T1000 (cell line): ENCODE results near the gene ITGA3.

ENCODE experiments used
- DNase-seq: peaks from one replicate; lab custom pipeline; 2025; ENCODE audit warnings: mixed read lengths; lab: John Stamatoyannopoulos, UW

The ITGA3 gene

DNA sequence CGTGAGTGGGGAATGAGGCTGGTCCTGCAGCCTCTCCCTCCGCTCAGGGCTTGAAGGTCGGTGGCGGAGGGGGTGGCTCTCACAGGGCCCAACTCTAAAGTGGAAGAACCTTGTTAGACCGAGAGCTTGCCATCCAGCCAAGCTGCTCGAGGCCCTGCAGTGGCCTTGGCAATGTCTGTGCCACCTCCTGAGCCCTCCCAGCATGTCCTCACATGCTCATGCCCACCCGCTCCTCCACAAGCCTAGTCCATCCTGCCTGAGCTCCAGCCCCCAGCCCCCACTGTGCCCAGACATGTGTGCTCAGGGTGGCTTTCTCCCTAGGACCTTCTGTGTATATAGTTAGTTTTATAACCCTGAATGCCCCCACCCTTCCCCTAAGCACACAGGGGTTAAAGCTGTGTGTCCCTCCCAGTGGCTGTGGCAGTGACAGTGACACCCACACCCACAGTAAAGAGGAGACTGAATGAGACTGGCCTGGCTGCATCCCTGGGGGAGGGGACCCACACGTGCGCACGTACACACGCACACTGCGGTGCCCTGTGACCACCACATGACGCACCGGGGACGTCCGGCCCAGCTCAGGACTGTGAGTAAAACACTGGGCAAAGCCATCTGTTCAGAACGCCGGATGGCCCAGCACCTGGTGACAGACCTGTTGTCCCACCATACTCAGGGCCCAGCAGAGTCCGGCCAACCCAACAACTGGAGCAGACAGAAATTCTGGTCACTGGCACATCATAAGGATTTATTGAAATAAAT is 54.9 kb downstream of the ITGA3 start:
- no peak for DNase-seq

DNA sequence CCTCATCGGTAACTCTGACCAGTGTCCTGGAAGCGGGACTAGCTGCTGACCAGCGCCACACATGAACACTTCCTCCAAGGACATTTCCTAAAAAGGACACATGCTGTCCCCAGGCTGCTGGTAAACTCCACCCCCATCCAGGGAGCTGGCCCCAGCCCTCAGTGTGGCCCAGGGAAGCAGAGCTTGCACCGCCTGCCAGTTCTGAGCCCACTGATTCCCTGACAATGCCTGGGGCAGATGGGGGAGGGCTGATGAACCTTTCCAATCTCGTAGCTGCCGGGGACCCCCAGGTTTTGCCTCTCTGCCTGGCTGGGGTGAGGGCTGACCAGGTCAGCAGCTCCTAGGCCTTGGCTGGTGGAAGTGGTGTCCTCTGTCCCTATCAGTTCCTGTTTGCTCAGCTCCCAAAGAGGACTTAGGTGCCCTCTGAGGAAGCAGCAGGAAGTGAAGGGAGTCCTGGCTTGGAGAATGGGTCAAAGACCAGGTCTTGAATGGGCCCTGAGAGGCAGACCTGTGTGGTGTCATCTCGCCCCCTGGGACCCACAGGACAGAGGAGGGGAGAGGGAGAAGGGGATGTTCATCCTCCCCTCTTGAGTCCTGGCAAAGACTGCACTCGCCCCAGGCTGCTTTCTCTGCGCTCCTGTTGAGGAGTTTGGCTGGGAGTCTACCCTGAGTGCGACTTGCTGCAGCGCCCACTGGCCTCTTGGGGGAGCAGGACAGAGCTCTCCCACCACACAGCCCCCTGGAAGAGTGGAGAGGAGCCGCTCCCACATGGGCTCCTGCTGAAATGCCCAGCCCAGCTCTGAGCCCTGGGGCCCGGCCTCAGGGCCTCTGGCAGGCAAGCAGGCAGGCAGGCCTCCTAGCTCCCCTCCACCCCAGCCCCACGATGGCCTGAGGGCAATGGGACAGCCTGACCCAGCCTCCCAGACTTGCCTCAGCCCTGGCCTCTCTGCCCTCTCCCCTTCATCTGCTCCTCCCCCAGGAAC is 56.1 kb downstream of the ITGA3 start:
- no peak for DNase-seq

GRCh38 chr17:50112694-50113093 is 56.8 kb downstream of the ITGA3 start:
- no peak for DNase-seq

GRCh38 chr17:50113624-50114320 is 57.9 kb downstream of the ITGA3 start:
- DNase-seq: no peak

GRCh38 chr17:50114401-50114800 is 58.5 kb downstream of the ITGA3 start:
- DNase-seq: no peak

DNA sequence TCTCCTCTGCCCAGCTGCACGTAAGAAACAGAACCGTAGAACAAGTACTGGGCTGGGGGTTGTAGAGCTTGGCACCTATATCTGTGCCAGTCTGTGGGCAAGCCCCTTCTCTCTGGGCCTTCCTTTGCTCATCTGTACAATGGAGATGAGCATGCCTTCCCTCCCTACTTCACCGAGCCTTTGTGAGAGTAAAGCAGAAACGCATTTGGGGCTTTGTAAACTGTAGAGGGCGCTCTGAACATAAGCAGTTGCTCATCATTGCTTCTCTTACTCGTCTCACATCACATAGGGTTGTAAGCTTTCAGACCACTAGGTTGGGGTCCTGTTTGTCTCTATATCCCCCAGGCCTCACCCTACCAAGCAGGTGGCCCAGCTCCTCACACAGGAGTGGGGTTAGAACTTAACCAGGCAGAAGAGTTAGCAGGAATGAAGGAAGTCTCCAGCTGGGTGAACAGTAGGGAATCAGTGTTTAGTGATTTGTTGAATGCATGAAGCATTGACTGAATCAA is 59.0 kb downstream of the ITGA3 start:
- DNase-seq: no peak

GRCh38 chr17:50115756-50116155 is 59.8 kb downstream of the ITGA3 start:
- DNase-seq: no peak

DNA sequence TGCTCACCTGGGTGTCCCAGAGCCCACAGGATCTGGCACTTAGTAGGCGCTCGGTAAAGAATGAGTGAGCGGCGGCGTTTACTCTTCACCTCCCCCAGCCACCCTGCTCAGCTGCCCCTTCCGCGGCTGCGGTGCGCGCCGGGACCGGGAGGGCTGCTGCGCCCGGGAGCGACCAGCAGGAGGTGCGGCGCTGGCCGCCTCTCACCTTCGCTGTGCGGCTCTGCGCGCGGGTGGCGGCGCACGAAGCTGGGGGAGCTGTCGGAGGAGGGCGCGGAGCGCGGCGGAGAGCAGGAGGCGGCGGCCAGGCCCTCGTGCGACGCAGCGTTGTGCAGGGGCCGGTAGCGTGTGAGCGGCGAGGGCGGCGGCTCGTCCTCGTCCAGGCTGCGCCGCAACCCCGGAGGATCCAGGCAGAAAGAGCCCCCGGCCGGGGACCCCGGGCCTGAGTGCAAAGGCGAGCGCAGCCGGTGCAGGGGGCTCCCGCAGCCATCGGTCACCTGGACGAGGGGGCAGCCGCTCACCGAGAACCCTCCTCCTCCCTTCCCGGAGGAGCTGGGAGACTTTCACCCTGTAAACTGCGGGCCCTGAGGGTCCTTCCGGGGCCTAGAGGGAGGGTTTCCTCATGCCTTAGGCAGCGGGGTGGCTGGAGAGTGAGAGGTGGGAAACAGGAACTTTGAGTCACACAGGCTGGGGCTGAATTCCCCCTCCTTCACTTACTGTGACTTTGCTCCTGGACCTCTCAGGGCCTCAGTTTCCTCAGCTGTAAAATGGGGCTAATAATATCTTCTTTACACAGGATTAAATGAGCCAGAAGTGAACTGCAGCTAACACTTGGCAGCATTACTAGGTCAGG is 61.5 kb downstream of the ITGA3 start:
- no peak for DNase-seq

DNA sequence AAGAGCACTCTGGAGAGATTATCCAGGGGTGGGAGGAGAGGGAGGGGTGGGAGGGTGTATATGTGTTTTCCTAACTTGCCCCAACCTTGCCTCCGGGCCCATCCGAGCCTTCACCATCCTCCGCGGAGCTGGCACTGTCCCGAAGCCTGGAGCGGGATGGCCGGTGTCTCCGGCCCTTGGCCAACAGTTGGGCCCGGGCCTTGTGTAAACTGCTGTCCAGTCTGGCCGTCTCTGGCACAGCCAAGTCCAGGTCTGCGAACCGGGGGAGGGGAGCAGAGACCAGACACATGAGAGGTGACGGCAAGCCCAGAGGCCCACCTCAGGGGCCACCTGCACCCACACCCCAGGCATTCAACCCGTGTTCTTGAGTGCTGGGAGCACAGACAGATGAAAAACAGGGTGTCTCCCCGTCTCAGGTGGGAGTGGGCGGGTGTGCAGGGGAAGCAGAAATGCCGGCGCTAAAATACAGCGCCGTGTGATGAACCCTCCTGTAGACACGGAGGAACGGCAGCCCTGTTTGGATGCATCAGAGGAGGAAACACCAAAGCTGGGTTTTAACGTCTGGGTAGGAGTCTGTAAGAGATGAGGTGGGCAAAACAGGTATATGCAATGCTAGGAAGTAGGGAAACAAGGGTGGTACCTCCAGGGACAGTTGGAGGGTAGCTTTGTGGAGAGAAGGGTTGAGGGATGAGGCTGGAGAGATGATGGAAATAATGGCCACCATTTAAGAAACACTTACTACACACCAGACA is 62.3 kb downstream of the ITGA3 start:
- DNase-seq: no peak

- no peak for DNase-seq
Measured at GRCh38 chr17:50118828-50119218, 62.9 kb downstream of the ITGA3 start.

DNA sequence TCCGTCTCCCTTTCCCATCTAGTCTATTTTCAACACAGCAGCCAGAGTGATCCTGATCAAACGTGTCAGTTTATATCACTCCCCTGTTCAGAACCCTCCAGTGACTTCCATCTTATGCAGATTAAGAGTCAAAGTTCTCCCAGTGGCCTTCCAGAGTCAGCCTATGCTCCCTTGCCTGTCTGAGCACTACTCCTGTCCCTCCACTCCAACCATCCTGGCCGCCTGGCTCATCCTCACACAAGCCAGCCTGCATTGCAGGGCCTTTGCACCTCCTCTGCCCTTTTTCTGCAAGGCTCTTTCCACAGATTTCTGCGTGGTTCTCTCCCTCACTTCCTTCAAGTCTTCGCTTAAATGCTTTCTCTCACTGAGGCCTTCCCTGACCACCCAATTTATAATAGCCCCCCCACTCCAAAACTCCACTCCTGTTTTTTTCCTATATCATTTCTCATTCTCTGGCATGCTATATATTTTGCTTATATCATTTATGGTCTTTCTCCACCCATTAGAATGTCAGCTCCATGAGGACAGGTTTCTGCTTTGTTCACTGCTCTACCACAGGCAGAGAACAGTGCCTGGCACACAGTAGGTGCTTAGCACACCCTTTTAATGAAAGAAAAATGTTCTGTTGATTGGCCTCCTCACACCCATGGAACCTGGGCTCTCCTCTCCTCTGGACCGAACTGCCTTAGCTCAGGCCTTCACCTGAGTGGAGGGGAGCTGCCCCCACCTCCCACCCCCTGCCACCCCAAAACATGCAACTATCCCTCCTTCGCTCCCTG is 64.8 kb downstream of the ITGA3 start:
- no peak for DNase-seq

DNA sequence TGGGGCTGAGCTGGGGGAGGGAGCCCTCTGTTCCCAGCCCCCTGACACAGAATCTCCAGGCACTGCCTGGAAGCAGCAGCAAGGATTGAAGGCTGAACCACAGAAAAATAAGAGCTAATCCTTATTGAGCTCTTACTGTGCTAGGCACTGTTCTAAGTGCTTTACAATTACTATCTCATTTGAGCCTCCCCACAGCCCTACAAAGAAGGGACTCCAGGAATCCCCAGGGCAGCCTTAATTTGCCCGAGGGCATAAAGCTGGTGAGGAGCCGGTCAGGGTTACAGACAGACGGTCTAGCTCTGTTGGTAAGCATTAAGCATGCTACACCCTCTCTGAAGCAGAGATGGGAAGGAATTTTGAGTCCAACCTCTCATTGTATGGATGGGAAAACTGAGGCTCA is 67.0 kb downstream of the ITGA3 start:
- DNase-seq: no peak

DNA sequence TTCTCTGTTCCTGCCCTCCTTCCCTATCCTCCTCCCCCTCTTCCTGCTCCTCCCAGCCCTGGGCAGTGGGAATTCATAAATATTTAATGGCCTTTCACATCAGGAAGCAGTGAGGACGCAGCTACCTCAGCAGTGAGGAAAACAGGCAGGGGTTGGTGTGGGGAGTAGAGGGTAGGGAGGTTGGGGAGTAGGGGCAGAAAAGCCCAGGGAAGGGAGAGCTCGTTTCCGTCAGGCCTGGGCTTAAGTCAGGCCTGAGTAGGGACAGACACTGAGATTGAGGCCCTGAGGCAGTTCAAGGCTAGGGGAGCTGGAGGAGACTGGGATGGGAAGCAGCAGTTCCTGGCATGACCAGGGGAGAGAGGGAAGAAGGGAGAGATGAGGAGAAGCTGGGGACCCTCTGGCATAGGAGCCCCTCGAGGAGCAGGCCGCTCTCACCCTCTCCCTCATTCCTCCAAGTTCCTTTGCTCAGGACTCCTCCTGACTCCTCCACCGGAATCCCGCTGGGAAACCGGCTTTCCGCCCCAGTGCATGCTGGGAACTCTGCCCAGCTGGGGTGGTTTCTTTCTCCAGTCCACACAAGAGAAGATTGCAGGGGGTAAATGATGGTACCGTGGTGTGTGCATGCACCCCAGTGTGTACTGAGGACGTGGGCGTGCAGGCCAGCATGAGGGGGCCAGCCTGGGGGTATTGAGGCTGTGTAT is 67.9 kb downstream of the ITGA3 start:
- DNase-seq: no peak

- no peak for DNase-seq
Measured at GRCh38 chr17:50125420-50125997, 69.6 kb downstream of the ITGA3 start.

- no peak for DNase-seq
Measured at GRCh38 chr17:50127697-50128361, 71.9 kb downstream of the ITGA3 start.

- DNase-seq: no peak
Measured at GRCh38 chr17:50128441-50129352, 72.8 kb downstream of the ITGA3 start.

DNA sequence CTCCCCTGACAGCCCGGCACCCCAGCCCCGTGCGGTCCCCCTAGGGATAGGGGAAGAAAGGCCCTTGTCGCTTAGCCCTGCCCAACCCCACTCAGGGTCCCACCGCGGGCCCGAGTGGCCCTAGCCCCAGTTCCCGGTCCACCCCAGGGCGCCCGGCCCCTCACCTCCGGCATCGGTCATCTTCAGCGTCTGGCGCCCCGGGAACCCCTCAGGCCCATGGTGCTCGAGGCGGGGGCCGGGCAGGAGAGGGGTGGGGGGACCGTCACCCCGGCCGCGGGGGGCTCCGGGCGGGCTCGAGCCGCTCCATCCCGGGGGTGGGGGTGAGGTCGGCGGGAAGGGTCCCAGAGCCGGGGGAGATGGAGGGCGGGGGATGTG is 73.4 kb downstream of the ITGA3 start:
- DNase-seq: no peak
